Glomerular endothelial cell (primary cell): ENCODE results near the gene GOLT1A. TPM values are rescaled to one million over a fixed set of nuclear protein-coding genes. Genes with fewer than 3 reads are reported as not detected.

Experiments used
- DNase-seq: peaks from one replicate; pipeline ENCODE4 v3.0.0-alpha.2; 2011; ENCODE audit warnings: low read depth, low spot score; ENCODE audit errors: extremely low read depth
- total RNA-seq: library from RNA; depleted of rRNA; stranded (reverse); fragments of >200 nt; gene quantifications from 2 replicates; pipeline ENCODE4 v1.2.3, GENCODE V29; 2015

GOLT1A gene
- total RNA-seq, 1 donor from 2014 or later: not detected

- no peak for DNase-seq
Observed at GRCh38 chr1:204194771-204195170, 19.0 kb downstream of the GOLT1A start.

GRCh38 chr1:204194080-204194479 lies 19.7 kb downstream of the GOLT1A start:
- no peak for DNase-seq

- DNase-seq: no peak
Observed at GRCh38 chr1:204192589-204193352, 21.0 kb downstream of the GOLT1A start.

- no peak for DNase-seq
Observed at GRCh38 chr1:204192046-204192445, 21.7 kb downstream of the GOLT1A start.

GRCh38 chr1:204191456-204191855 lies 22.3 kb downstream of the GOLT1A start:
- no peak for DNase-seq

- DNase-seq: no peak
Observed at GRCh38 chr1:204190212-204191211, 23.3 kb downstream of the GOLT1A start.

GRCh38 chr1:204188959-204189639 lies 24.7 kb downstream of the GOLT1A start:
- no peak for DNase-seq

GRCh38 chr1:204186597-204186996 lies 27.2 kb downstream of the GOLT1A start:
- no peak for DNase-seq

DNA sequence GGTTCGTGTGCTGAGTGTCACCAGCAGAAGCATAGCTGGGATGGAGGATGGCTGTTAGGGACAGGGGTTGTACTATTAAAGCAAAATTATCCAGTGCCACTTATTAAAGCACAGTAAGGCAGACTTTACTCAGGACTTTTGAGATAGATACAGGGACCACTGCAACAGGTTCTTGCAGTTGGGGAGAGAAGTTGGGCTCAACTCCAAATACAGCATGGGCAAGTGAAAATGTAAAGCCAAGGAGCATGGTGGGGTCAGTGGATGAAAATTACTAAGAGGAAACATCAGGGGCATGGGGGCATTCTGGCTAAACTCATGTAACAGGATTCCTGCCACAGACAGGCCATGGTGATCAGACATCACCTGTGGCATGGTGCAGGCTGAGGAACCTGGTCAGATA lies 32.7 kb downstream of the GOLT1A start:
- no peak for DNase-seq

- DNase-seq: no peak
Observed at GRCh38 chr1:204180133-204180532, 33.7 kb downstream of the GOLT1A start.

- no peak for DNase-seq
Observed at GRCh38 chr1:204178487-204179281, 35.1 kb downstream of the GOLT1A start.

DNA sequence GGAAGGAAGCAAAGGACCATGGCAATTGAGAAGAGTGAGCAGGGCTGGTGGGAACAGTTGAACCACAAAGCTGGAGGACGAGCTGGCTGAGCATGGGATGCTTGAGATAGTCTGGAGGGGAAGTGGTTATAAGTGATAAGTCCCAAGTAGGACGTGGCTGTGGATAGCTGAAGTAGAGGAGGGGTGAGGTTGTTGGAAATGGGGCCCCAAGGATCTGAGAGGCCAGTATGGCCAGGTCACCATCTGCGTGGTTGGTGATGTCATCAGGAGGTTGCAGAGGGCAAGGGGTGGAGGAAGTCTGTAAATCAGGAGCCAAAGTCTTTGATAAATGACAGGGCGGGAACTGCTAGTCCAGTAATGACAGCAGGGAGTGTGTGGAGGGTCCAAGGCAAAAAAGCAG lies 36.7 kb downstream of the GOLT1A start:
- no peak for DNase-seq

- DNase-seq: no peak
Observed at GRCh38 chr1:204176049-204176448, 37.7 kb downstream of the GOLT1A start.

GRCh38 chr1:204174958-204175357 lies 38.8 kb downstream of the GOLT1A start:
- no peak for DNase-seq

GRCh38 chr1:204172404-204173029 lies 41.3 kb downstream of the GOLT1A start:
- DNase-seq: no peak

GRCh38 chr1:204171751-204172178 lies 42.0 kb downstream of the GOLT1A start:
- DNase-seq: peak; percentile 64

DNA sequence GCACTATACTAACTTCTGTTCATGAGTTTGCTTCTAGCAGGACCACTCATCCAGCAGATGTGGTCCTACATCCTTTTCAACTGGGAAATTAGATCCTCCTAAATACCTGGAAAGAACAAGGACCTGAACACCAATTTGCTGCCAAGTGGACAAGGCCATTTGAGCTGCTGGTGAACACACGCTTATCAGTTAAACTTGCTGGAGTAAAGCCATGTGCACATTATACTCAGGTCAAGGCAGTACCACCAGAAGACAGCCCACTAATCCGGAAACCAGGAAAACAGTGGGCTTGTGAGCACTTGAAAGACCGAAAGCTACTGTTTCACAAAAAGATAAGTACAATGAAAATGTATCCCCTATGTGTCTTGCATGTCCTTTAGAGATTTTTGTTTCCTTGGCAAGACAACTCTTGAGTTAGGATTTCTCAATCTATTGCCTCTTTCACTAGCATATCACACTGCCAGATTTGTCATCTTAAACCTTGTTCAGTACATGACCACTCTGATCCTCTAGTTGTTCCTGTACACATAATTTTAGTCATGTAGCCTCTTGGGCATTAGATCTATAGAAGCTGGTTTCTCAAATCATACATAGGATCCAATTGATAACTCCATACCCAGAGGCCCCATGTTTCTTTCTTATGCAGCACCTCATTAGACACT lies 43.2 kb downstream of the GOLT1A start:
- no peak for DNase-seq

DNA sequence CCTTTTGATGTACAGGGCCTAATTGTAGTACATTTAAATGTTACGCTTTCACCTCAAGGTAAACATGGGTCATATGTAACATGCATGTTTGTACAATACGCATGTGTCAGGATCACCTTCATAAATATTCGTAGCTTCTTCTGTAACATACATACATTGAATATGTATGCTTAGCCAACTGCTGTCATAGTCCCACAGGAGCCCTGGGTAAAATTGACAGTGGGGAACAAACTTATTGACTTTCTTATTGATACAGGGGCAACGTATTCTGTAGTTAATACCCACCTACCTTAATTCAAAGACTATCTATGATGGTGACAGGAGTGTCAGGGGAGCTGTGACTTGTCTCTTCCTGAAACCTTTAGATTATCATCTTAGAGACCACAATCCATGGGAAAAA lies 43.9 kb downstream of the GOLT1A start:
- no peak for DNase-seq

- DNase-seq: no peak
Observed at GRCh38 chr1:204167730-204168129, 46.1 kb downstream of the GOLT1A start.
